ENCODE results near the gene FOXC1.

DNA sequence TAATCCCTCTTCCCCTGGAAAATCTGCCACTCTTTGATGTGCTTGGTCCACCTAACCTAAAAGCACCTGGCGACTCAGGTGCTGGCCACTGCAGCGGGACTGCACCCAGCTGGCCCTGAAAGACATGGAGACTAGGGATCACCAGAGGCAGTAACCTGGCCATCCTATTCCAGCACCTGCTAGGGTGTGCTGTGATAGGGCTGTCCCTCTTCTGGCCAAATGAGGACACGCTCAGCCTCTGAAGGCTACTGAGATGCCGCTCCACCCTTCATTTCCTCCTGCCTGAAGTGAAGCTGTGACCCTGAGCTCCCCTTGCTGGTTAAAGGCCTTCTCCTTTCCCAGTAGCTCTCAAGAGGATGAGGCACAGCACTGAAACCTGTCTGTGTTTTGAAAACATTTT is 24.4 kb downstream of the FOXC1 start:
- TF ChIP-seq EP300 (IDR thresholded peaks at IDR 0.05; ENCODE audit: low read depth), result no peak
- TF ChIP-seq, protein P1, sequence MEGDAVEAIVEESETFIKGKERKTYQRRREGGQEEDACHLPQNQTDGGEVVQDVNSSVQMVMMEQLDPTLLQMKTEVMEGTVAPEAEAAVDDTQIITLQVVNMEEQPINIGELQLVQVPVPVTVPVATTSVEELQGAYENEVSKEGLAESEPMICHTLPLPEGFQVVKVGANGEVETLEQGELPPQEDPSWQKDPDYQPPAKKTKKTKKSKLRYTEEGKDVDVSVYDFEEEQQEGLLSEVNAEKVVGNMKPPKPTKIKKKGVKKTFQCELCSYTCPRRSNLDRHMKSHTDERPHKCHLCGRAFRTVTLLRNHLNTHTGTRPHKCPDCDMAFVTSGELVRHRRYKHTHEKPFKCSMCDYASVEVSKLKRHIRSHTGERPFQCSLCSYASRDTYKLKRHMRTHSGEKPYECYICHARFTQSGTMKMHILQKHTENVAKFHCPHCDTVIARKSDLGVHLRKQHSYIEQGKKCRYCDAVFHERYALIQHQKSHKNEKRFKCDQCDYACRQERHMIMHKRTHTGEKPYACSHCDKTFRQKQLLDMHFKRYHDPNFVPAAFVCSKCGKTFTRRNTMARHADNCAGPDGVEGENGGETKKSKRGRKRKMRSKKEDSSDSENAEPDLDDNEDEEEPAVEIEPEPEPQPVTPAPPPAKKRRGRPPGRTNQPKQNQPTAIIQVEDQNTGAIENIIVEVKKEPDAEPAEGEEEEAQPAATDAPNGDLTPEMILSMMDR (IDR thresholded peaks at IDR 0.05), result no peak
- TF ChIP-seq POLR2AphosphoS5 (IDR thresholded peaks at IDR 0.05), result no peak

Data from transverse colon (tissue), 4 donors.